GM10266 (cell line): ENCODE data around the gene LBHD2.

Source experiments
- DNase-seq: peaks from one replicate; pipeline ENCODE4 v3.0.0; 2012; ENCODE audit errors: extremely low spot score
- TF ChIP-seq, protein P1 (sequence below): IDR thresholded peaks from 2 replicates; pipeline ENCODE4 v1.5.1; 2012; ENCODE audit warnings: mild to moderate bottlenecking, low read depth; ENCODE audit not compliant: control insufficient read depth, insufficient read depth; ENCODE audit errors: missing control alignments

Gene LBHD2

DNA sequence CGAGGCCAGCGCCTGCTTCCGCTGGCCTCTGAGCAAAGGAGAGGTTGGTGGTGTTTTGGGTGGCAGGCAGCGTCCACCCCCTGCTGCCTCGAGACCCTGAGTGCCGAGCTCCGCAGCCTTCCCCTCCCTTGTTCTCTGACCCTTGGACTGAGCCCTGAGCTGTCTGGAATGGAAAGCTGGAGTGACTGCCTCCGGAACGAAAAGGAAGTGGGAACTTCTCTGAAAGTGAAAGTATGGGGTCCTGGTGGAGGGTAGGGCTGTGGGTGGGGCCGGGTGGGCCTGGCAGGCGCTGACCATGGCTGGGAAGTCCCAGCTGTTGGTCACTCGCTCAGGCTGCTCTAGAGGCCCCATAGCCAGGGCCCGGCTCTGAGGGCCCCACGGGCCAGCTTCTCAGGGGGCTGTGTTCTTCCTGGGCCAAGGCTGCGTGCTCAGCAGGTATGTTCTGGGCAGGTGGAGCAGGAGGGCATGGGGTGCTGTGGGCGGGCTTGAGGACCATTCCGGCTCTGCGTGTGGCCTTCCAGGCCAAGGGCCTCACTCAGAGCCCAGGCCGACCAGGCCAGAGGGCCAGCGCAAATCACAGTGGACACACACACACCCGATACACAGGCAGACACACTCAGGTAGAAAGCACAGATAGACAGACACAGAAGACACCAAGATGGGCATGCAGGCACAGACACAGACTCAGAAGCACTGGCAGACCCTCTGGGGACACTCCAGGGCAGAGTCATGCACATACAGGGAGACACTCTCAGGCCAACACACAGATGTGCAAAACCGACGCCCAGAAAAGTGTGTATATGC lies 10.6 kb downstream of the LBHD2 start, which contains the start of gene EXOC3L4:
EXOC3L4 (plus strand) TSS at position 320 of the 804 bp plus-strand sequence. CDS start 5,495 bp downstream, outside the sequence.
- DNase-seq, result no peak
- TF ChIP-seq, protein P1, sequence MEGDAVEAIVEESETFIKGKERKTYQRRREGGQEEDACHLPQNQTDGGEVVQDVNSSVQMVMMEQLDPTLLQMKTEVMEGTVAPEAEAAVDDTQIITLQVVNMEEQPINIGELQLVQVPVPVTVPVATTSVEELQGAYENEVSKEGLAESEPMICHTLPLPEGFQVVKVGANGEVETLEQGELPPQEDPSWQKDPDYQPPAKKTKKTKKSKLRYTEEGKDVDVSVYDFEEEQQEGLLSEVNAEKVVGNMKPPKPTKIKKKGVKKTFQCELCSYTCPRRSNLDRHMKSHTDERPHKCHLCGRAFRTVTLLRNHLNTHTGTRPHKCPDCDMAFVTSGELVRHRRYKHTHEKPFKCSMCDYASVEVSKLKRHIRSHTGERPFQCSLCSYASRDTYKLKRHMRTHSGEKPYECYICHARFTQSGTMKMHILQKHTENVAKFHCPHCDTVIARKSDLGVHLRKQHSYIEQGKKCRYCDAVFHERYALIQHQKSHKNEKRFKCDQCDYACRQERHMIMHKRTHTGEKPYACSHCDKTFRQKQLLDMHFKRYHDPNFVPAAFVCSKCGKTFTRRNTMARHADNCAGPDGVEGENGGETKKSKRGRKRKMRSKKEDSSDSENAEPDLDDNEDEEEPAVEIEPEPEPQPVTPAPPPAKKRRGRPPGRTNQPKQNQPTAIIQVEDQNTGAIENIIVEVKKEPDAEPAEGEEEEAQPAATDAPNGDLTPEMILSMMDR, result no peak

GRCh38 chr14:103095210-103095778 lies 11.3 kb downstream of the LBHD2 start:
- DNase-seq, result no peak
- TF ChIP-seq, protein P1, result no peak

- TF ChIP-seq, protein P1, result no peak
- no peak for DNase-seq
Observed at GRCh38 chr14:103096387-103096786, 12.4 kb downstream of the LBHD2 start.

DNA sequence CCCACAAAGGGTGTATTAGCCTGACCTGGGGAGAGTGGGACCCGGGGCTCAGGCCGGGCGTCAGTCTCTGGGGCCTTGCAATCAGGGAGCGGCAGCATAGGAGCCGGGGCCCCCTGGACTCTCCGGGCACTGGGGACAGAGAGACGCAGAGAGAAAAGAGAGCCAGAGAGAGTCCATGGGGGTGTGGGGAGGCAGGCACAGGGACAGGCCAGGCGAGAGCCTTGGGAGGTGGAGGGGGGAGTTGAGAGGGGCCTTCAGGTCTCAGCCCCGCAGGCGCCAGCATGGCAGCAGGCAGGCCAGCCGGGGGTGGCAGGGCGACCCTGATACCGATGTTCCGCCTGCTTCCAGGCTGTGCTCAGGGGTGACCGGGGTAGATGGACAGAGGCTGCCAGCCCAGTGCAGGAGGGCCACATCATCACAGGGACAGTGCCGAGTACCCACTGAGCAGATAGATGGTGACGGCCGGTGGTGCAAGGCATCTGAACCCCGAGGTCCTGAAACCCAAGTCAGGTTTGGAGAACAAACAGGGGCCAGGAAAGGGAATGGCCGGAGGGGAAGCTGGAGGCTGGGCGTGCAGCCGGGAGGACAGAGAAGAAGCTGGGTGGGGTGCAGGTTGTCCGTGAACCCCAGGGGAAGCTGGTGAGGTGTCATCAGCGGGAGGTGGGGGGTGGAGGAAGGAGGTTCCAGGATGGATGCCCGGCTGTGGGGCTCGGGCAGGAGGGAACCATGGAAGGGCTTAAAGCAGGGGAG lies 13.4 kb downstream of the LBHD2 start:
- no peak for DNase-seq
- TF ChIP-seq, protein P1, result no peak

DNA sequence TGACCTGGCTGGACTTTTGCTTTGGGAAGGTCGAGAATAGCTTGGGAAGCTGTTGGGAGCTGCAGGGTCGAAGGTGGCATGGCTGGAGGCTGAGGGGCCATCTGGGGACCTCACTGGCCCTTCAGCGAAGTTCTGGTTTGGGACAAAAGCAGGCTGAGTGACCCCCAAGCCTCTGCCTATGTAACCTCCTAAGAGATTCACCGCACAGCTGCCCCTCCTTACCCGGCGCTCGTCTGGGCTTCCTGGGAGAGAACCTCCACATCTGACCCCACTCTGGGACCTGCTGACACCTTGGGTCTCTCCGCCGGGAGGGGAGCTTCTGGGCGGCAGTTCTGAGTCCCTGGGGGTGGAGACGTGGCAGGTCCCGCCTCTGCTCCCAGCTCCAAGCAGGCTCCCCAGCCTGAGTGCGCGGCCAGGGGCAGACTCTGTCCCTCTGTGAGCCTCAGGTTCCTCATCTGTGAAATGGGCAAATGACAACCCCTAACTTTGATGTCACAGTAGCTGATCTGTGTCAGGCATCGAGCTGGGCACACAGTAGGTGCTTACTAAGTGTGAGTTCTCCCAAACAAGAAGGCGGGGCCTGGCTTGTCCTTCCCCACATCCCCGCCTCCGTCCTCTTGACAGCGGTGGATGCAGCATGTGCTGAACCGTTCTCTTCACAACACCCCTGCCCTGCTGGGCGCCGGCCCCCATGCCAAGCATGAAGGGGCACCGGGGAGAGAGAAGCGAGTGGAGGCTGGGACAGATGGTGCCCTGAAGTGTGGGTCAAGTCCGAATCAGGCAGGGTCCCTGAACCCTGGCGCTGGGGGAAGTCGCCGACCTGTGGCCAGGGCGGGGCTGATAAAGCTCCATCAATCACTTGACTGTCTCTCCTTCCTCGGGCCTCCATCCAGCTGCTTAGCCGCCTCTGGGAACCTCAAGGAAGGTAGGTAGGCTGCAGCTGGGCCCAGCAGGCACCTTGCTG lies 14.3 kb downstream of the LBHD2 start:
- TF ChIP-seq, protein P1, result no peak
- DNase-seq, result no peak

DNA sequence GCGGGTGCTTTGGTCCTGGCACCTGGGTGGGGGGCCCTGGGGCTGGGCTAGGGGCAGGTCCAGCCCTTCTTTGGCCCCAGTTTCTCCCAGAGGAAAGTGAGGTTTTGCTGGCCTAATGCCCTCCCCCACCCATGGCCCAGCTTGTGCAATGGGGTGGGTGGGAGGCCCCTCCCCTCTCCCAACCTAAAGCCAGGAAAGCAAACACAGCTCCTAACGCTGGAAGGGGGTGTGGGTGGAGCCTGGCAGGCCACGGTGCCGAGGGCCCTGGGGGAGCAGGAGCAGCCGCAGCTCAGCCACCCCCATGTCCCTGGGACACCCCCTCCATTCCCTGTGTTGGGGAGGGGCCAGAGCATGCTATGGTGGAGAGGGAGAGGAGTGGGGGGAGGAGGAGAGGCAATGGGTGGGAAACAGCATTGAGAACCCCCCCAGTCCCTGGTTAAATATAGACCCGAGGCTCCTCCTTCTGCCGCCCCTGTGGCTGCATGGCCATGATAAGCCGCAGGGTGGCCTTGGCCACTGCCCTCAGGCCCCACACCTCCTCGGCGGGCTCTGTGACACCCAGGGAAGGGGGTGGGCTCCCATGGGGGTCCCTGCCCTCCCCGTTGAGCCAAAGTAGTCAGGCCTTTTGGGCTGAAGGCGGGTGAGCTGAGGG lies 15.2 kb downstream of the LBHD2 start:
- TF ChIP-seq, protein P1, result no peak
- DNase-seq, result no peak
